ENCODE results near the gene ADAMTSL2.

- TF ChIP-seq POLR2A (IDR thresholded peaks at IDR 0.05): no peak
- TF ChIP-seq CTCF (IDR thresholded peaks at IDR 0.05): no peak
- TF ChIP-seq EP300 (IDR thresholded peaks at IDR 0.05): no peak
Measured at GRCh38 chr9:133569121-133569785, 34.7 kb downstream of the ADAMTSL2 start.

Data from tibial nerve (tissue), 4 donors.